Liver (tissue), 3 donors: ENCODE data around the gene ENG.
A peak's percentile ranks its signal among the peaks of the same experiment; 100 is the strongest.

Experiments
- EGR1 ChIP-seq, 2 donors: IDR thresholded peaks; 2 replicates each; pipeline ENCODE4 v1.6.1; 2016 to 2018; ENCODE audit warnings: antibody characterized with exemption in 2 of 2, low read depth in 2 of 2
- FOXA1 ChIP-seq: IDR thresholded peaks from 2 replicates; pipeline ENCODE4 v1.6.1; 2016; ENCODE audit warnings: antibody characterized with exemption
- GABPA ChIP-seq, 2 donors: IDR thresholded peaks in 1 of 2; conservative IDR thresholded peaks in 1 of 2; 2 replicates each; pipeline ENCODE4 v1.6.1; 2016; ENCODE audit warnings: antibody characterized with exemption in 2 of 2, mild to moderate bottlenecking in 1 of 2, moderate library complexity in 1 of 2
- HNF4A ChIP-seq, 2 donors: conservative IDR thresholded peaks; 2 replicates each; pipeline ENCODE4 v1.6.1; 2016; ENCODE audit warnings: antibody characterized with exemption in 2 of 2, mild to moderate bottlenecking in 2 of 2
- RAD21 ChIP-seq, 2 donors: IDR thresholded peaks; 2 replicates each; pipeline ENCODE4 v1.6.1; 2016; ENCODE audit warnings: antibody characterized with exemption in 2 of 2, mild to moderate bottlenecking in 2 of 2
- RXRA ChIP-seq, 2 donors: IDR thresholded peaks; 2 replicates each; pipeline ENCODE4 v1.6.1; 2017 to 2018; ENCODE audit warnings: antibody characterized with exemption in 2 of 2, mild to moderate bottlenecking in 1 of 2
- SP1 ChIP-seq: IDR thresholded peaks from 2 replicates; pipeline ENCODE4 v1.6.1; 2018; ENCODE audit warnings: antibody characterized with exemption, mild to moderate bottlenecking
- TAF1 ChIP-seq: conservative IDR thresholded peaks from 2 replicates; pipeline ENCODE4 v1.6.1; 2016; ENCODE audit warnings: antibody characterized with exemption, mild to moderate bottlenecking
- YY1 ChIP-seq: IDR thresholded peaks from 2 replicates; pipeline ENCODE4 v1.6.1; 2016; ENCODE audit warnings: antibody characterized with exemption, mild to moderate bottlenecking
- TF ChIP-seq, protein P1 (sequence below): IDR thresholded peaks from 2 replicates; pipeline ENCODE4 v1.6.1; 2016; ENCODE audit warnings: antibody characterized with exemption
- TF ChIP-seq, protein P2 (sequence below): IDR thresholded peaks from 2 replicates; pipeline ENCODE4 v1.6.1; 2016; ENCODE audit warnings: antibody characterized with exemption
- TF ChIP-seq, protein P3 (sequence below): fragments of 150-350 bp; IDR thresholded peaks from 2 replicates; pipeline ENCODE4 v1.5.1; 2017; ENCODE audit warnings: improper control_type of control experiment, low read depth, low read length; ENCODE audit not compliant: missing input control
- TF ChIP-seq, protein P4 (sequence below): IDR thresholded peaks from 2 replicates; pipeline ENCODE4 v1.6.1; 2016; ENCODE audit warnings: antibody characterized with exemption, mild to moderate bottlenecking
- TF ChIP-seq, protein P5 (sequence below): IDR thresholded peaks from 2 replicates; pipeline ENCODE4 v1.6.1; 2016; ENCODE audit warnings: antibody characterized with exemption
- donor health status: healthy.
- donor health status: healthy.

DNA sequence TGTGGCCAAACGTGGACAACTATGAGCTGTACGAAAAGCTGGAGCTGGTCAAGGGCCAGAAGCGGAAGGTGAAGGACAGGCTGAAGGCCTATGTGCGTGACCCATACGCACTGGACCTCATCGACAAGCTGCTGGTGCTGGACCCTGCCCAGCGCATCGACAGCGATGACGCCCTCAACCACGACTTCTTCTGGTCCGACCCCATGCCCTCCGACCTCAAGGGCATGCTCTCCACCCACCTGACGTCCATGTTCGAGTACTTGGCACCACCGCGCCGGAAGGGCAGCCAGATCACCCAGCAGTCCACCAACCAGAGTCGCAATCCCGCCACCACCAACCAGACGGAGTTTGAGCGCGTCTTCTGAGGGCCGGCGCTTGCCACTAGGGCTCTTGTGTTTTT lies 65.3 kb downstream of the ENG start:
- TF ChIP-seq, protein P1, sequence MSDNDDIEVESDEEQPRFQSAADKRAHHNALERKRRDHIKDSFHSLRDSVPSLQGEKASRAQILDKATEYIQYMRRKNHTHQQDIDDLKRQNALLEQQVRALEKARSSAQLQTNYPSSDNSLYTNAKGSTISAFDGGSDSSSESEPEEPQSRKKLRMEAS: peak; percentile 47
- no peak for TF ChIP-seq TAF1
- TF ChIP-seq, protein P2, sequence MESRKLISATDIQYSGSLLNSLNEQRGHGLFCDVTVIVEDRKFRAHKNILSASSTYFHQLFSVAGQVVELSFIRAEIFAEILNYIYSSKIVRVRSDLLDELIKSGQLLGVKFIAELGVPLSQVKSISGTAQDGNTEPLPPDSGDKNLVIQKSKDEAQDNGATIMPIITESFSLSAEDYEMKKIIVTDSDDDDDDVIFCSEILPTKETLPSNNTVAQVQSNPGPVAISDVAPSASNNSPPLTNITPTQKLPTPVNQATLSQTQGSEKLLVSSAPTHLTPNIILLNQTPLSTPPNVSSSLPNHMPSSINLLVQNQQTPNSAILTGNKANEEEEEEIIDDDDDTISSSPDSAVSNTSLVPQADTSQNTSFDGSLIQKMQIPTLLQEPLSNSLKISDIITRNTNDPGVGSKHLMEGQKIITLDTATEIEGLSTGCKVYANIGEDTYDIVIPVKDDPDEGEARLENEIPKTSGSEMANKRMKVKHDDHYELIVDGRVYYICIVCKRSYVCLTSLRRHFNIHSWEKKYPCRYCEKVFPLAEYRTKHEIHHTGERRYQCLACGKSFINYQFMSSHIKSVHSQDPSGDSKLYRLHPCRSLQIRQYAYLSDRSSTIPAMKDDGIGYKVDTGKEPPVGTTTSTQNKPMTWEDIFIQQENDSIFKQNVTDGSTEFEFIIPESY: no peak
- TF ChIP-seq, protein P3, sequence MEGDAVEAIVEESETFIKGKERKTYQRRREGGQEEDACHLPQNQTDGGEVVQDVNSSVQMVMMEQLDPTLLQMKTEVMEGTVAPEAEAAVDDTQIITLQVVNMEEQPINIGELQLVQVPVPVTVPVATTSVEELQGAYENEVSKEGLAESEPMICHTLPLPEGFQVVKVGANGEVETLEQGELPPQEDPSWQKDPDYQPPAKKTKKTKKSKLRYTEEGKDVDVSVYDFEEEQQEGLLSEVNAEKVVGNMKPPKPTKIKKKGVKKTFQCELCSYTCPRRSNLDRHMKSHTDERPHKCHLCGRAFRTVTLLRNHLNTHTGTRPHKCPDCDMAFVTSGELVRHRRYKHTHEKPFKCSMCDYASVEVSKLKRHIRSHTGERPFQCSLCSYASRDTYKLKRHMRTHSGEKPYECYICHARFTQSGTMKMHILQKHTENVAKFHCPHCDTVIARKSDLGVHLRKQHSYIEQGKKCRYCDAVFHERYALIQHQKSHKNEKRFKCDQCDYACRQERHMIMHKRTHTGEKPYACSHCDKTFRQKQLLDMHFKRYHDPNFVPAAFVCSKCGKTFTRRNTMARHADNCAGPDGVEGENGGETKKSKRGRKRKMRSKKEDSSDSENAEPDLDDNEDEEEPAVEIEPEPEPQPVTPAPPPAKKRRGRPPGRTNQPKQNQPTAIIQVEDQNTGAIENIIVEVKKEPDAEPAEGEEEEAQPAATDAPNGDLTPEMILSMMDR: no peak
- TF ChIP-seq, protein P4, sequence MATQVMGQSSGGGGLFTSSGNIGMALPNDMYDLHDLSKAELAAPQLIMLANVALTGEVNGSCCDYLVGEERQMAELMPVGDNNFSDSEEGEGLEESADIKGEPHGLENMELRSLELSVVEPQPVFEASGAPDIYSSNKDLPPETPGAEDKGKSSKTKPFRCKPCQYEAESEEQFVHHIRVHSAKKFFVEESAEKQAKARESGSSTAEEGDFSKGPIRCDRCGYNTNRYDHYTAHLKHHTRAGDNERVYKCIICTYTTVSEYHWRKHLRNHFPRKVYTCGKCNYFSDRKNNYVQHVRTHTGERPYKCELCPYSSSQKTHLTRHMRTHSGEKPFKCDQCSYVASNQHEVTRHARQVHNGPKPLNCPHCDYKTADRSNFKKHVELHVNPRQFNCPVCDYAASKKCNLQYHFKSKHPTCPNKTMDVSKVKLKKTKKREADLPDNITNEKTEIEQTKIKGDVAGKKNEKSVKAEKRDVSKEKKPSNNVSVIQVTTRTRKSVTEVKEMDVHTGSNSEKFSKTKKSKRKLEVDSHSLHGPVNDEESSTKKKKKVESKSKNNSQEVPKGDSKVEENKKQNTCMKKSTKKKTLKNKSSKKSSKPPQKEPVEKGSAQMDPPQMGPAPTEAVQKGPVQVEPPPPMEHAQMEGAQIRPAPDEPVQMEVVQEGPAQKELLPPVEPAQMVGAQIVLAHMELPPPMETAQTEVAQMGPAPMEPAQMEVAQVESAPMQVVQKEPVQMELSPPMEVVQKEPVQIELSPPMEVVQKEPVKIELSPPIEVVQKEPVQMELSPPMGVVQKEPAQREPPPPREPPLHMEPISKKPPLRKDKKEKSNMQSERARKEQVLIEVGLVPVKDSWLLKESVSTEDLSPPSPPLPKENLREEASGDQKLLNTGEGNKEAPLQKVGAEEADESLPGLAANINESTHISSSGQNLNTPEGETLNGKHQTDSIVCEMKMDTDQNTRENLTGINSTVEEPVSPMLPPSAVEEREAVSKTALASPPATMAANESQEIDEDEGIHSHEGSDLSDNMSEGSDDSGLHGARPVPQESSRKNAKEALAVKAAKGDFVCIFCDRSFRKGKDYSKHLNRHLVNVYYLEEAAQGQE: peak; percentile 60
- TF ChIP-seq YY1: peak; percentile 20
- peak in 1 of 2 donors; percentile 1 for TF ChIP-seq RAD21 (IDR thresholded peaks at IDR 0.05)
- peak; percentile 68 for TF ChIP-seq SP1
- TF ChIP-seq RXRA (IDR thresholded peaks at IDR 0.05): peak; percentile 89 to 91
- peak in 1 of 2 donors; percentile 45 for TF ChIP-seq EGR1 (IDR thresholded peaks at IDR 0.05; ENCODE audit: low read depth in 2 of 2)
- peak; percentile 81 to 83 for TF ChIP-seq HNF4A (conservative IDR thresholded peaks at IDR 0.05)
- no peak for TF ChIP-seq GABPA (IDR thresholded peaks at IDR 0.05 in 1 of 2, conservative IDR thresholded peaks at IDR 0.05 in 1 of 2)
- TF ChIP-seq, protein P5, sequence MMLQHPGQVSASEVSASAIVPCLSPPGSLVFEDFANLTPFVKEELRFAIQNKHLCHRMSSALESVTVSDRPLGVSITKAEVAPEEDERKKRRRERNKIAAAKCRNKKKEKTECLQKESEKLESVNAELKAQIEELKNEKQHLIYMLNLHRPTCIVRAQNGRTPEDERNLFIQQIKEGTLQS: no peak
- TF ChIP-seq FOXA1: no peak
